DMS53 treated with DMSO at 0.1 percent for 48 hours (cell line): Measurements from ENCODE around the gene TMEM74B.
"Not testable (repeated sequence)": the region's sequence is repeated elsewhere in the genome, so short reads cannot be mapped to it uniquely, and the experiment has no call there.

Source experiments
- DNase-seq: peaks from one replicate; lab custom pipeline; 2025; ENCODE audit not compliant: unreplicated experiment; lab: John Stamatoyannopoulos, UW

The TMEM74B gene

GRCh38 chr20:1149812-1150211 is 35.0 kb downstream of the TMEM74B start:
- not testable (repeated sequence) for DNase-seq

GRCh38 chr20:1146957-1147356 is 37.8 kb downstream of the TMEM74B start:
- no peak for DNase-seq

- no peak for DNase-seq
These were observed 40.2 kb downstream of the TMEM74B start for GRCh38 chr20:1144401-1145172.

GRCh38 chr20:1137236-1137635 is 47.5 kb downstream of the TMEM74B start:
- no peak for DNase-seq

DNA sequence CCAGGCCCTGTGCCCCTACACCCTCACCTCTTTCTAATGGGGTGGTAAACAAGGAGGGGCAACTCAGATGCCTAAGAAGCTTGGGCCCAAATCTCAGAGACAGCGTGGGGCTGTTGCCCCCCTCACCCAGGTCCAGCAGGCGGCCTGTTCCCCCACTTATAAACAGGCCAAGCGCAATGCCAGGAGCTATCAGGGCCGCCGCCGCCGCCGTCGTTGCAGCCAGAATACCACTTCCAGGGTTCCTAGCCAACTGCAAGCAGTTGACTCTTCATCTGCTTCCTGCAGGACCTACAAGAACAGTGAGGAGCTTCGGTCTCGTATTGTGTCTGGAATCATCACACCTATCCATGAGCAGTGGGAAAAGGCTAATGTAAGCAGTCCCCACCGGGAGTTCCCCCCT is 49.9 kb downstream of the TMEM74B start:
- no peak for DNase-seq

DNA sequence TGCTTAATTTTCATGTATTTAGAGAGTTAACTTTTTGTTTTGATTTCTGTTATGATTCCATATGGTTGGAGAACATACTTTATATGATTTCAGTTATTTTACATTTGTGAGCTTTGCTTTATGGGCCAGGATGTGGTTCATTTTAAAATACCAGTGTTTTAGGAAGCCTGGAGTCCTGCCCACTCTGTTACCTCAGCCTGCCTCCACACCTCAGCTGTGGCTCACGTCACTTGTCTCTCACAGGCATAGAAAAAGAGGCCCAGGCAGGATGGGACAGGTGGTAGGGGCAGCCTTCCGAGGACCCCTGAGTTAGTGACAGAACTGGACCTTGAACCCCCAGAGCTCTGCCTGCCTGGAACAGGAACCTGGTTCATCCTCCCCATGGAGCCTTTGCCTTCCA is 50.4 kb downstream of the TMEM74B start:
- no peak for DNase-seq

DNA sequence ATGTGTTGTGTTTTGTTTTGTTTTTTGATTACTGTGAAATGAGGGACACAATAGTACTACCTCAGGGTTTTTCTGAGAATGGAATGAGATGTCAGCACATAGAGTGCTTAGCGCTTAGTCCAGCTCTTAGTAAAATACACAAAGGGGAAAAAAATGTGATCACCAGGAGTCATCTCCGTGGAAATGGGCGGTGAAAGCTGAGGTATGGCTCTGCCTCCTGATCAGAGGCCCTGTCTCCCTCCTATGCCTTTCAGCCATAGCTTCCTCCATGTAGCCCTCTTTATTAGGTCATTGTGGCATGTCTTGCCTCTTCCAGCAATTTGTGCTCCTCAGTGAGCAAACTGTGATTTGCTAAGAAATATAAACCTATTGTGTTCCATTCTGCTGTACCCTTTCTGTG is 53.4 kb downstream of the TMEM74B start:
- DNase-seq: no peak

GRCh38 chr20:1130847-1131246 is 53.9 kb downstream of the TMEM74B start:
- no peak for DNase-seq
